Measurements from ENCODE around the gene TRABD2A. TPM values are rescaled to one million over a fixed set of nuclear protein-coding genes. Genes with fewer than 3 reads are reported as not detected.

TRABD2A gene
- total and polyA plus RNA-seq, 3 experiments from 2014 or later = 20.3 to 36.6 (median 20.8) TPM

DNA sequence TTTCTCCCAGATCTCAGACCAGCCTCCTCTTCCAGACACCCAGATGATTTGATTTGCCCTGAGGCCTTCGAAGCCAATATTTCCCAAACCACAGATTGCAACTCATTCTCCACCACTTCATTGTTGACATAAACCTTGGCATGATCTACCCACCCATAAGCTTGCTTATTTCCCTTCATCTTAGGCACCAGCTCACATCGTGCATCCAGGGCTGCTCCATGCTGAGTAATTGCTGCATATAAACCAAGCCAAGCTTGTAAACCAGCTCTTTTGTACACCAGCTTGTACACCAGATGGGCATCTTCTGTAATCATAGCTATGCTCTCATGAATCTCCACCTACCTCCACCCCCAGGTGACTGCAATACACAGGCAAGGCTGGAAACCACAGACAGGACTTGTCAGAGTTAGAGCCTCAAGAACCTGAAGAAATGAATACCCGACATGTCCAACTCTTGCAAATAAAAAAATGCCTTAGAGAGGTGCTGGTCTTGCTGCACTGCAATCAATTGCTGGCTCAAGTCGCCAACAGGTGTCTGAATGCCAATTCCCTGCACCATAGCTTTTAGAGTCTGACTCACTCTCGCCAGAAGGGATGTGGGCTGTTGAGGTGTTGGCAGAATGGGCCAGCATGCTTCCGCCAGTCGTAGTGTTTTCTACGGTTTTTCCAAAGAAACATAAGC, 31.5 kb downstream of the TRABD2A start:
- Mint-ChIP-seq H3K27me3 (no peaks in the 10 kb centered on the region), H3K9me3 (peaks cover 0 to 6% (median 4%) of the 10 kb centered on the region in 5 donors), H3K36me3 (peaks cover 16 to 27% (median 22%) of the 10 kb centered on the region in 3 donors), H3K27ac (peak overlapping the region; percentile 80 to 94 (median 88)), H3K4me3 (peak overlapping the region; percentile 54 to 84 (median 78)), H3K4me1 (peaks cover 77 to 93% (median 91%) of the 10 kb centered on the region in 3 donors)
- Histone ChIP-seq H3K9me3 (ENCODE audit: low read length) (no peaks in the 10 kb centered on the region), H3K4me1 (ENCODE audit: insufficient read depth, low read length) (peaks cover 92% of the 10 kb centered on the region), H3K36me3 (ENCODE audit: insufficient read depth, low read length) (no peaks in the 10 kb centered on the region), H3K4me3 (ENCODE audit: low read length) (peak overlapping the region; percentile 37), H3K27me3 (ENCODE audit: insufficient read depth, low read length, poor library complexity, severe bottlenecking) (no peaks in the 10 kb centered on the region), H3K27ac (ENCODE audit: low read depth, low read length) (no peak overlapping the region)
- ChIA-PET CTCF (interaction anchor here (0.7 to 7.6 kb wide), 8 partner anchors 8 to 108 kb away, joined by 3 to 44 read pairs (median 4); no protein-coding TSS in a partner anchor), POLR2A (interaction anchor here (1.4 to 1.8 kb wide), 2 partner anchors 9 to 49 kb away, joined by 3 to 5 read pairs; no protein-coding TSS in a partner anchor)
- DNase-seq = peak; percentile 18 to 66 (median 49)

GRCh38 chr2:84847326-84848050, 33.4 kb downstream of the TRABD2A start:
- ChIA-PET POLR2A (no interaction called here), CTCF (interaction anchor here (1.4 to 7.6 kb wide), 8 partner anchors 10 to 106 kb away, joined by 4 to 44 read pairs (median 6); no protein-coding TSS in a partner anchor)
- no peak for DNase-seq
- H3K4me3 Mint-ChIP-seq = peak overlapping the region in 6 of 7 donors; percentile 8 to 75 (median 69)
- Histone ChIP-seq H3K4me3 (ENCODE audit: low read length) (peak overlapping the region; percentile 39), H3K9me3 (ENCODE audit: low read length) (no peaks in the 10 kb centered on the region), H3K36me3 (ENCODE audit: insufficient read depth, low read length) (no peaks in the 10 kb centered on the region), H3K4me1 (ENCODE audit: insufficient read depth, low read length) (peaks cover 96% of the 10 kb centered on the region), H3K27ac (ENCODE audit: low read depth, low read length) (peak overlapping the region; percentile 12), H3K27me3 (ENCODE audit: insufficient read depth, low read length, poor library complexity, severe bottlenecking) (no peaks in the 10 kb centered on the region)
- H3K9me3 Mint-ChIP-seq = no peaks in the 10 kb centered on the region
- H3K27ac Mint-ChIP-seq = peak overlapping the region; percentile 85 to 98 (median 94)
- peaks cover 11 to 15% (median 14%) of the 10 kb centered on the region in 3 donors for H3K36me3 Mint-ChIP-seq
- peaks cover 85 to 96% (median 96%) of the 10 kb centered on the region in 3 donors for H3K4me1 Mint-ChIP-seq
- H3K27me3 Mint-ChIP-seq = no peaks in the 10 kb centered on the region

- peak overlapping the region; percentile 85 to 98 (median 94) for H3K27ac Mint-ChIP-seq
- ChIA-PET POLR2A (interaction anchor here (0.7 to 1.2 kb wide), 5 partner anchors 18 to 96 kb away, joined by 3 to 4 read pairs (median 3); no protein-coding TSS in a partner anchor), CTCF (interaction anchor here (1.0 to 7.6 kb wide), 14 partner anchors 9 to 349 kb away, joined by 3 to 44 read pairs (median 4); no protein-coding TSS in a partner anchor)
- H3K36me3 Mint-ChIP-seq = peaks cover 8 to 11% (median 9%) of the 10 kb centered on the region in 3 donors
- Histone ChIP-seq H3K36me3 (ENCODE audit: insufficient read depth, low read length) (no peaks in the 10 kb centered on the region), H3K4me1 (ENCODE audit: insufficient read depth, low read length) (peaks cover 96% of the 10 kb centered on the region), H3K27ac (ENCODE audit: low read depth, low read length) (peak overlapping the region; percentile 12), H3K27me3 (ENCODE audit: insufficient read depth, low read length, poor library complexity, severe bottlenecking) (no peaks in the 10 kb centered on the region), H3K4me3 (ENCODE audit: low read length) (peak overlapping the region; percentile 39), H3K9me3 (ENCODE audit: low read length) (no peaks in the 10 kb centered on the region)
- peak overlapping the region in 6 of 7 donors; percentile 53 to 75 (median 68) for H3K4me3 Mint-ChIP-seq
- peaks cover 86 to 96% (median 95%) of the 10 kb centered on the region in 3 donors for H3K4me1 Mint-ChIP-seq
- no peaks in the 10 kb centered on the region for H3K9me3 Mint-ChIP-seq
- DNase-seq = no peak
- H3K27me3 Mint-ChIP-seq = no peaks in the 10 kb centered on the region
These were observed 34.1 kb downstream of the TRABD2A start for GRCh38 chr2:84846741-84847142.

GRCh38 chr2:84846041-84846663, 34.7 kb downstream of the TRABD2A start:
- ChIA-PET POLR2A (interaction anchor here (0.5 to 1.2 kb wide), 6 partner anchors 18 to 96 kb away, joined by 3 to 4 read pairs (median 3); no protein-coding TSS in a partner anchor), CTCF (interaction anchor here (1.0 to 7.6 kb wide), 14 partner anchors 9 to 349 kb away, joined by 3 to 44 read pairs (median 4); no protein-coding TSS in a partner anchor)
- H3K27me3 ChIP-seq (ENCODE audit: insufficient read depth, low read length, poor library complexity, severe bottlenecking) = no peaks in the 10 kb centered on the region
- DNase-seq = peak in 3 of 5 donors; percentile 62 to 85 (median 75)
- H3K9me3 ChIP-seq (ENCODE audit: low read length) = no peaks in the 10 kb centered on the region
- Mint-ChIP-seq H3K27me3 (no peaks in the 10 kb centered on the region), H3K9me3 (no peaks in the 10 kb centered on the region), H3K4me1 (peaks cover 86 to 96% (median 95%) of the 10 kb centered on the region in 3 donors), H3K27ac (peak overlapping the region; percentile 85 to 98 (median 94)), H3K4me3 (peak overlapping the region; percentile 25 to 83 (median 69)), H3K36me3 (peaks cover 4 to 11% (median 4%) of the 10 kb centered on the region in 3 donors)
- peak overlapping the region; percentile 12 for H3K27ac ChIP-seq (ENCODE audit: low read depth, low read length)
- peaks cover 96% of the 10 kb centered on the region for H3K4me1 ChIP-seq (ENCODE audit: insufficient read depth, low read length)
- peaks cover 3% of the 10 kb centered on the region for H3K36me3 ChIP-seq (ENCODE audit: insufficient read depth, low read length)
- peak overlapping the region; percentile 40 for H3K4me3 ChIP-seq (ENCODE audit: low read length)

DNA sequence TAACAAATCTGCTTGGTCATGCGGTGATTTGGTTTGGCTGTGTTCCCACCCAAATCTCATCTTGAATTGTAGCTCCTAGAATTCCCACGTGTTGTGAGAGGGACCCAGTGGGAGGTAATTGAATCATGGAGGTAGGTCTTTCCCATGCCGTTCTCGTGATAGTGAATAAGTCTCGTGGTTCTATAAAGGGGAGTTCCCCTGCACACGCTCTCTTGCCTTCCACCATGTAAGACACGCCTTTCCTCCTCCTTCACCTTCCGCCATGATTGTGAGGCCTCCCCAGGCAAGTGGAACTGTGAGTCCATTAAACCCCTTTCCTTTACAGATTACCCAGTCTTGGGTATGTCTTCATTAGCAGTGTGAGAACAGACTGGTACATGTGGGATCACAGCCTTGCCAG, 36.7 kb downstream of the TRABD2A start:
- H3K27me3 Mint-ChIP-seq = peaks cover 0 to 3% of the 10 kb centered on the region in 2 donors
- no peaks in the 10 kb centered on the region for H3K9me3 Mint-ChIP-seq
- ChIA-PET CTCF (interaction anchor here (1.0 kb wide), 1 partner anchor 103 kb away, joined by 6 read pairs; no protein-coding TSS in a partner anchor), POLR2A (no interaction called here)
- H3K27ac ChIP-seq (ENCODE audit: low read depth, low read length) = peak overlapping the region; percentile 20
- peak overlapping the region; percentile 86 to 98 (median 91) for H3K27ac Mint-ChIP-seq
- no peak for DNase-seq
- H3K36me3 Mint-ChIP-seq = peaks cover 5 to 18% (median 10%) of the 10 kb centered on the region in 3 donors
- peaks cover 96% of the 10 kb centered on the region for H3K4me1 ChIP-seq (ENCODE audit: insufficient read depth, low read length)
- no peaks in the 10 kb centered on the region for H3K9me3 ChIP-seq (ENCODE audit: low read length)
- H3K4me1 Mint-ChIP-seq = peaks cover 87 to 96% (median 95%) of the 10 kb centered on the region in 3 donors
- peak overlapping the region; percentile 10 for H3K4me3 ChIP-seq (ENCODE audit: low read length)
- no peaks in the 10 kb centered on the region for H3K27me3 ChIP-seq (ENCODE audit: insufficient read depth, low read length, poor library complexity, severe bottlenecking)
- peaks cover 5% of the 10 kb centered on the region for H3K36me3 ChIP-seq (ENCODE audit: insufficient read depth, low read length)
- peak overlapping the region in 6 of 7 donors; percentile 13 to 53 (median 40) for H3K4me3 Mint-ChIP-seq

- Mint-ChIP-seq H3K36me3 (peaks cover 12 to 37% (median 26%) of the 10 kb centered on the region in 3 donors), H3K27me3 (peaks cover 0 to 3% of the 10 kb centered on the region in 2 donors), H3K4me1 (peaks cover 83 to 94% (median 93%) of the 10 kb centered on the region in 3 donors), H3K4me3 (peak overlapping the region; percentile 4 to 80 (median 57)), H3K27ac (peak overlapping the region; percentile 83 to 98 (median 93)), H3K9me3 (peaks cover under 1 to 4% (median 1%) of the 10 kb centered on the region in 5 donors)
- peaks cover 15% of the 10 kb centered on the region for H3K36me3 ChIP-seq (ENCODE audit: insufficient read depth, low read length)
- H3K4me1 ChIP-seq (ENCODE audit: insufficient read depth, low read length) = peaks cover 96% of the 10 kb centered on the region
- DNase-seq = peak in 1 of 5 donors; percentile 76
- ChIA-PET CTCF (interaction anchor here (0.9 to 2.9 kb wide), 10 partner anchors 9 to 315 kb away, joined by 3 to 15 read pairs (median 6); no protein-coding TSS in a partner anchor), POLR2A (interaction anchor here (0.5 to 0.7 kb wide), 2 partner anchors 58 to 65 kb away, joined by 3 read pairs; no protein-coding TSS in a partner anchor)
- no peaks in the 10 kb centered on the region for H3K9me3 ChIP-seq (ENCODE audit: low read length)
- no peak overlapping the region for H3K27ac ChIP-seq (ENCODE audit: low read depth, low read length)
- no peaks in the 10 kb centered on the region for H3K27me3 ChIP-seq (ENCODE audit: insufficient read depth, low read length, poor library complexity, severe bottlenecking)
- peak overlapping the region; percentile 25 for H3K4me3 ChIP-seq (ENCODE audit: low read length)
These were observed 39.3 kb downstream of the TRABD2A start for GRCh38 chr2:84841577-84841976.

- H3K27ac ChIP-seq (ENCODE audit: low read depth, low read length) = peak overlapping the region; percentile 2
- Mint-ChIP-seq H3K4me3 (peak overlapping the region; percentile 15 to 81 (median 71)), H3K4me1 (peaks cover 75 to 92% (median 91%) of the 10 kb centered on the region in 3 donors), H3K36me3 (peaks cover 18 to 47% (median 36%) of the 10 kb centered on the region in 3 donors), H3K9me3 (peaks cover 4 to 12% (median 11%) of the 10 kb centered on the region in 5 donors), H3K27ac (peak overlapping the region; percentile 83 to 98 (median 93)), H3K27me3 (peaks cover 0 to 3% of the 10 kb centered on the region in 2 donors)
- peak in 1 of 5 donors; percentile 35 for DNase-seq
- H3K36me3 ChIP-seq (ENCODE audit: insufficient read depth, low read length) = peaks cover 15% of the 10 kb centered on the region
- no peaks in the 10 kb centered on the region for H3K27me3 ChIP-seq (ENCODE audit: insufficient read depth, low read length, poor library complexity, severe bottlenecking)
- H3K4me3 ChIP-seq (ENCODE audit: low read length) = peak overlapping the region; percentile 25
- ChIA-PET CTCF (interaction anchor here (1.6 to 3.0 kb wide), 6 partner anchors 10 to 99 kb away, joined by 4 to 15 read pairs (median 6); partner anchors contain the start of gene TRABD2A), POLR2A (interaction anchor here (1.6 kb wide), 1 partner anchor 10 kb away, joined by 5 read pairs; no protein-coding TSS in a partner anchor)
- peaks cover 88% of the 10 kb centered on the region for H3K4me1 ChIP-seq (ENCODE audit: insufficient read depth, low read length)
- H3K9me3 ChIP-seq (ENCODE audit: low read length) = no peaks in the 10 kb centered on the region
These were observed 40.6 kb downstream of the TRABD2A start for GRCh38 chr2:84840306-84840705.
